H9 (cell line): Measurements from ENCODE around the gene ANTKMT. TPM values are rescaled to one million over a fixed set of nuclear protein-coding genes. Genes with fewer than 3 reads are reported as not detected.

Experiments
- DNase-seq: peaks from one replicate; pipeline ENCODE4 v3.0.0-alpha.2; 2017
- H2AFZ ChIP-seq: one replicate; pipeline ENCODE4 v1.6.1; 2013; ENCODE audit warnings: mild to moderate bottlenecking, low read length, control low read depth, moderate library complexity
- H2AK5ac ChIP-seq: 2 replicates; pipeline ENCODE4 v1.6.1; 2013; ENCODE audit warnings: low read length, control low read depth, mixed read lengths; ENCODE audit not compliant: insufficient read length
- H2BK120ac ChIP-seq: one replicate; pipeline ENCODE4 v1.6.1; 2013; ENCODE audit warnings: low read depth, mild to moderate bottlenecking, low read length, control low read depth, inconsistent platforms; ENCODE audit not compliant: poor library complexity, severe bottlenecking
- H2BK12ac ChIP-seq: 2 replicates; pipeline ENCODE4 v1.6.1; 2013; ENCODE audit warnings: low read length, control low read depth, mixed read lengths, low read depth; ENCODE audit not compliant: insufficient read length
- H2BK15ac ChIP-seq: 2 replicates; pipeline ENCODE4 v1.6.1; 2013; ENCODE audit warnings: low read depth, low read length, control low read depth
- H2BK20ac ChIP-seq: one replicate; pipeline ENCODE4 v1.6.1; 2013; ENCODE audit warnings: low read depth, mild to moderate bottlenecking, low read length, control low read depth, inconsistent platforms; ENCODE audit not compliant: poor library complexity, severe bottlenecking
- H2BK5ac ChIP-seq: 2 replicates; pipeline ENCODE4 v1.6.1; 2013; ENCODE audit warnings: low read length, control low read depth, mixed read lengths; ENCODE audit not compliant: insufficient read length
- H3K14ac ChIP-seq: 2 replicates; pipeline ENCODE4 v1.6.1; 2013; ENCODE audit warnings: low read length, control low read depth; ENCODE audit not compliant: insufficient read depth
- H3K18ac ChIP-seq: 2 replicates; pipeline ENCODE4 v1.6.1; 2013; ENCODE audit warnings: low read depth, mild to moderate bottlenecking, mixed read lengths, low read length, control low read depth; ENCODE audit not compliant: insufficient read length
- H3K23ac ChIP-seq: 2 replicates; pipeline ENCODE4 v1.6.1; 2013; ENCODE audit warnings: low read length, control low read depth, mixed read lengths, low read depth; ENCODE audit not compliant: insufficient read length
- H3K23me2 ChIP-seq: 2 replicates; pipeline ENCODE4 v1.6.1; 2013; ENCODE audit warnings: low read depth, mild to moderate bottlenecking, mixed read lengths, low read length, control low read depth; ENCODE audit not compliant: insufficient read length, poor library complexity, severe bottlenecking
- H3K27ac ChIP-seq: 2 replicates; pipeline ENCODE4 v1.5.1; 2013; ENCODE audit warnings: low read length, control low read depth, mixed read lengths, low read depth; ENCODE audit not compliant: insufficient read length
- H3K27me3 ChIP-seq: 2 replicates; pipeline ENCODE4 v1.6.1; 2013; ENCODE audit warnings: low read length, control low read depth, inconsistent platforms; ENCODE audit not compliant: insufficient read depth
- H3K4ac ChIP-seq: 2 replicates; pipeline ENCODE4 v1.6.1; 2013; ENCODE audit warnings: low read depth, mild to moderate bottlenecking, control low read depth, inconsistent platforms, low read length, moderate library complexity
- H3K4me1 ChIP-seq: 2 replicates; pipeline ENCODE4 v1.6.1; 2013; ENCODE audit warnings: low read length, control low read depth, inconsistent platforms; ENCODE audit not compliant: insufficient read depth
- H3K4me2 ChIP-seq: 2 replicates; pipeline ENCODE4 v1.6.1; 2013; ENCODE audit warnings: low read length, control low read depth, mixed read lengths; ENCODE audit not compliant: insufficient read length, insufficient read depth
- H3K56ac ChIP-seq: 2 replicates; pipeline ENCODE4 v1.6.1; 2013; ENCODE audit warnings: low read depth, mild to moderate bottlenecking, mixed read lengths, low read length, control low read depth; ENCODE audit not compliant: insufficient read length
- H3K79me1 ChIP-seq: 2 replicates; pipeline ENCODE4 v1.6.1; 2013; ENCODE audit warnings: low read depth, mild to moderate bottlenecking, moderate library complexity, low read length, control low read depth, inconsistent platforms; ENCODE audit not compliant: insufficient read depth, poor library complexity, severe bottlenecking
- H3K79me2 ChIP-seq: 2 replicates; pipeline ENCODE4 v1.6.1; 2013; ENCODE audit warnings: low read length, control low read depth, inconsistent platforms; ENCODE audit not compliant: insufficient read depth
- H3K9ac ChIP-seq: 2 replicates; pipeline ENCODE4 v1.6.1; 2013; ENCODE audit warnings: low read length, control low read depth, mixed read lengths; ENCODE audit not compliant: insufficient read length; ENCODE audit errors: extremely low read depth
- H3K9me3 ChIP-seq: one replicate; pipeline ENCODE4 v1.6.1; 2013; ENCODE audit warnings: low read depth, low read length, inconsistent platforms; ENCODE audit not compliant: control insufficient read depth
- H3T11ph ChIP-seq: one replicate; pipeline ENCODE4 v1.6.1; 2013; ENCODE audit warnings: mild to moderate bottlenecking, low read length, control low read depth, inconsistent platforms
- H4K20me1 ChIP-seq: one replicate; pipeline ENCODE4 v1.6.1; 2013; ENCODE audit not compliant: control insufficient read depth, insufficient read length, insufficient read depth
- H4K5ac ChIP-seq: 2 replicates; pipeline ENCODE4 v1.6.1; 2013; ENCODE audit warnings: low read depth, mild to moderate bottlenecking, mixed read lengths, low read length, control low read depth; ENCODE audit not compliant: insufficient read length
- H4K8ac ChIP-seq: replicated peaks from 2 replicates; pipeline ENCODE4 v1.6.1; 2013; ENCODE audit warnings: low read length, control low read depth, mixed read lengths, low read depth; ENCODE audit not compliant: insufficient read length
- H4K91ac ChIP-seq: 2 replicates; pipeline ENCODE4 v1.6.1; 2013; ENCODE audit warnings: low read depth, mild to moderate bottlenecking, moderate library complexity, mixed read lengths, low read length, control low read depth; ENCODE audit not compliant: insufficient read length
- H3K27ac Mint-ChIP-seq, 3 experiments: 2 replicates in 2 of 3; 3 replicates in 1 of 3; pipeline ENCODE4 v1.8.0; 2020 to 2021; ENCODE audit warnings: mixed read lengths in 3 of 3, mild to moderate bottlenecking in 1 of 3, moderate library complexity in 1 of 3
- H3K27me3 Mint-ChIP-seq: 2 replicates; pipeline ENCODE4 v1.8.0; 2021; ENCODE audit warnings: low read depth, mild to moderate bottlenecking, moderate library complexity, mixed read lengths
- H3K36me3 Mint-ChIP-seq, 3 experiments: 2 replicates in 2 of 3; 3 replicates in 1 of 3; pipeline ENCODE4 v1.8.0; 2020 to 2021; ENCODE audit warnings: low read depth in 3 of 3, mixed read lengths in 3 of 3; ENCODE audit not compliant: insufficient read depth in 1 of 3
- H3K4me1 Mint-ChIP-seq, 2 experiments: 2 replicates each; pipeline ENCODE4 v1.8.0; 2020; ENCODE audit warnings: mixed read lengths in 2 of 2
- H3K4me3 Mint-ChIP-seq, 2 experiments: 2 replicates in 1 of 2; 3 replicates in 1 of 2; pipeline ENCODE4 v1.8.0; 2020 to 2021; ENCODE audit warnings: mild to moderate bottlenecking in 2 of 2, mixed read lengths in 2 of 2, moderate library complexity in 1 of 2
- H3K9me3 Mint-ChIP-seq, 2 experiments: 2 replicates in 1 of 2; 3 replicates in 1 of 2; pipeline ENCODE4 v1.8.0; 2020; ENCODE audit warnings: mild to moderate bottlenecking in 2 of 2, mixed read lengths in 2 of 2, moderate library complexity in 1 of 2
- CTCF ChIP-seq: fragments of 200-600 bp; sonication (generic); conservative IDR thresholded peaks from 3 replicates; pipeline ENCODE4 v1.8.0; 2021; ENCODE audit warnings: antibody characterized with exemption, mild to moderate bottlenecking
- WGBS: extraction: QIAGEN DNeasy Blood & Tissue Kit; methylation state at CpG from one replicate; pipeline ENCODE4 v1.1.7; 2013; ENCODE audit warnings: missing lambda C conversion rate, low lambda C conversion rate, mixed read lengths; ENCODE audit not compliant: insufficient read length; ENCODE audit errors: extremely low coverage; 5-methylcytosine and 5-hydroxymethylcytosine counted together
- total RNA-seq: library from RNA; stranded (reverse); gene quantifications from 2 replicates; pipeline ENCODE4 v1.2.1, GENCODE V29; 2021

Gene ANTKMT
- total RNA-seq, 1 experiment from 2014 or later, result 31.5 TPM

DNA sequence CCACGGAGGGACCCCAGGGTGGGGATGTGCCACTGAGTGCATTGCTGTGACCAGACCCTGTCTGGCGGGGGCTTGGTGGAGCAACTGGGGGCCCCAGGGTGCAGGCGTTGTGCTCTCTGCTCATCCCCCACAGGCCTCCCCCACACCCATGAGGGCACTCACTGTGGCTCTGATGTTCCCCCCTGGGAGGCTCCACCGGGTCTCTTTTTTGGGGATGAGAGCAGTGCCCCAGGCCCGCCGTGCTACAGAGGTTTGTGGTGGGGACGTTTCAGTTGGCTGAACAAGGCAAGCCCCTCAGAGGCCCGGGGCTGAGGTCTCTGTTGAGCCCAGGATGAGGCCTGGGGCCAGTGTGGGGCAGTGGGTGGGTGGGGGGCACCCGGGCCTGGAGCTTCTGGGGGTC, 2.7 kb downstream of the ANTKMT start:
- H3K4me3 Mint-ChIP-seq, result no peak overlapping the region
- peaks cover 8 to 16% of the 10 kb centered on the region in 2 experiments for H3K4me1 Mint-ChIP-seq
- DNase-seq, result no peak

More for the DNA sequence above, 2.7 kb downstream of the ANTKMT start:
- H3K27ac ChIP-seq, result no peak overlapping the region
- H2BK12ac ChIP-seq, result no peak overlapping the region
- no peak overlapping the region for H4K91ac ChIP-seq
- Mint-ChIP-seq H3K9me3 (no peaks in the 10 kb centered on the region), H3K36me3 (peaks cover 0 to 5% (median 3%) of the 10 kb centered on the region in 3 experiments; a peak in 1 of 7 replicates), H3K27me3 (peaks cover 21% of the 10 kb centered on the region), H3K27ac (no peak overlapping the region)
- no peak overlapping the region for H2BK20ac ChIP-seq
- H2AFZ ChIP-seq, result no peak overlapping the region
- no peak overlapping the region for H2BK5ac ChIP-seq
- H4K8ac ChIP-seq, result no peak overlapping the region
- H2BK120ac ChIP-seq, result no peak overlapping the region
- H3K23ac ChIP-seq, result no peak overlapping the region
- H3K14ac ChIP-seq, result no peak overlapping the region
- H2BK15ac ChIP-seq, result no peak overlapping the region
- H3K79me1 ChIP-seq, result no peaks in the 10 kb centered on the region
- no peak overlapping the region for H3K56ac ChIP-seq
- no peak overlapping the region for H2AK5ac ChIP-seq
- no peak overlapping the region for H4K5ac ChIP-seq
- H3K27me3 ChIP-seq, result no peaks in the 10 kb centered on the region
- H3K4ac ChIP-seq, result no peak overlapping the region
- H3K23me2 ChIP-seq, result peaks cover 13% of the 10 kb centered on the region
- H3K79me2 ChIP-seq, result no peaks in the 10 kb centered on the region
- no peak overlapping the region for H3K9ac ChIP-seq
- TF ChIP-seq CTCF, result no peak
- H3K18ac ChIP-seq, result no peak overlapping the region
- no peak overlapping the region for H3K4me2 ChIP-seq
- no CpG with 5 or more reads among the region's 9 CpGs for WGBS
- H3K4me1 ChIP-seq, result no peaks in the 10 kb centered on the region
- H3T11ph ChIP-seq, result no peak overlapping the region
- H3K9me3 ChIP-seq, result no peaks in the 10 kb centered on the region
- no peaks in the 10 kb centered on the region for H4K20me1 ChIP-seq
